ENCODE measurements around the gene TBC1D22A.

The TBC1D22A gene

DNA sequence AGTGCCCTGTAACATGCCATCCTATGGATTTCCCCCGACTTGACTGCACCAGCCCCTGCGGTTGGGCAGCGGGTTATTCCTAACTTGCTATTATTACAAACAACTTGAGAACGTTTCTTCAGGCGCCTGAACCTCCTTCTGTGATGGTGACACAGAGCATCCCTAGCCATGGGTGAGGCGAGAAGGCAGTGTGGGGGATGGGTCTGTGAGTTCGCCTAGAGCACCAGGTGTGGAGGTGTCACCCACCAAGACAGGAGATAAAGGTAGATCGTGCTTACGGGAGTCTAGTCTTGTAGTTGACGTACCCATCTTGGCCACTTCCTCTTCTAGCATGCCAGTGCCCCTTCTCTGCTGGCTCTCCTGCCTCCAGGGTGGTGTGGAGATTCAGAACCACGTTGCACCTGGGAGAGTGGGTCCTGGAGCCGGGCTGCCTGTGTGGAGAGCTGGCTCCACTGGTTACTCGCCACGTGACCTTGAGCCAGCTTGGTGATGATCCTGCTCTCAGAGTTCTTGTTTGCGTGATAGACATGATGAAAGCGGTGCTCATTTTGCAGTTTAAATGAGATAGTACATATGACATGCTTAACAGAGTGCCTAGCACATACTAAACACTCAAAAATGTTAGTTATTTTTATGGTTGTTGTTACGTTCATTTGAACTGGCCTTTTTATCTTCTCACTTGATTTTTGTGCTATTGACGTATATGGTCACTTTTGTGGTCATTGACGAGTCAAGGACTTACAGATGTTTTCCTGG, 37.8 kb downstream of the TBC1D22A start:
- H3K27me3 ChIP-seq (replicated peaks; ENCODE audit: control insufficient read depth, insufficient read depth, low read length), result no peaks in the 10 kb centered on the region
- H3K4me3 ChIP-seq (ENCODE audit: low read length), result no peak overlapping the region
- peaks cover 34% of the 10 kb centered on the region for H3K36me3 ChIP-seq (ENCODE audit: control insufficient read depth, insufficient read depth, low read length, severe bottlenecking)
- H3K9ac ChIP-seq (ENCODE audit: low read length), result no peak overlapping the region
- DNase-seq (ENCODE audit: low read depth), result no peak
- H3K4me1 ChIP-seq (ENCODE audit: control insufficient read depth, insufficient read depth, low read length), result peaks cover 8% of the 10 kb centered on the region
- no peaks in the 10 kb centered on the region for H3K9me3 ChIP-seq (ENCODE audit: control insufficient read depth, low read length)

GRCh38 chr22:46801331-46801811, 38.9 kb downstream of the TBC1D22A start:
- Histone ChIP-seq H3K36me3 (ENCODE audit: control insufficient read depth, insufficient read depth, low read length, severe bottlenecking) (peaks cover 32% of the 10 kb centered on the region), H3K9me3 (ENCODE audit: control insufficient read depth, low read length) (no peaks in the 10 kb centered on the region), H3K9ac (ENCODE audit: low read length) (no peak overlapping the region), H3K4me1 (ENCODE audit: control insufficient read depth, insufficient read depth, low read length) (peaks cover 8% of the 10 kb centered on the region), H3K27me3 (replicated peaks; ENCODE audit: control insufficient read depth, insufficient read depth, low read length) (no peaks in the 10 kb centered on the region), H3K4me3 (ENCODE audit: low read length) (no peak overlapping the region)
- no peak for DNase-seq (ENCODE audit: low read depth)

DNA sequence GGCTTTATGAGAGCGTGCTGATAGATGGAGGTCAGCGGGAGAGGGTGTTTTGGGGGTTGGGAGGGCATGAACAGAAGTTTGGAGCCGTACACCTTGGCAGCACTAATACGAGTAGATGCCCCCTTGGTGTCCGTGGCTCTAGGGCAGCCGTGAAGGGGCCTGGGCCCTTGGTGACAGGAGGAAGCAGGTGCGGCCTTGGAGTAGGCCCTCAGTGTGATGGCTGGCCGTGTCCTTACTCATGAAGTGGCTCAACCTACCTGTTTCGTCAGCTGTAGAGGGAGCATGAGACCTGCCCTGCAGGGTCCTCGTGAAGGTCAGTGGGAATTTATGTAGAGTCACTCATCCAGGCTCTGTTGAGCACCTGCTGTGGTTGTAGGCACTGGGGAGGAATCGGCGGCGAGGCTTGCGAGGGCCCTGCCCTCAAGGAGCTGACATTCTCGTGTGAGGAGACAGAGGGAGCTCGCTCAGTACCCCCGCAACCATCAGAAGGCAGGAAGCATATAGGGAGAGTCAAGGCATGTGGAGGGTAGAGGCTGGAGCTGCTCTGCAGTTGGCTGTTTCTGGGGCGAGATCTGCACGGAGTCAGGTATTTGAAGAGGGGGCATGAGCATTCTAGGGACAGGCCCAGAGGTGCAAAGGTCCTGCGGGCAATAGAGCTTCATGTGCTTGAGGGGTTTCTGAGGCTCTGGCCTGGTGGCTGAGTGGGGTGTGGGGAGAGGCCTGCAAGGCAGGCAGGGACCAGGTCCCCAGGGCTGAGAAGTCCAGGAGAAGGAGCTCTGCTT, 39.6 kb downstream of the TBC1D22A start:
- H3K9me3 ChIP-seq (ENCODE audit: control insufficient read depth, low read length), result no peaks in the 10 kb centered on the region
- no peak overlapping the region for H3K9ac ChIP-seq (ENCODE audit: low read length)
- no peak for DNase-seq (ENCODE audit: low read depth)
- peaks cover 32% of the 10 kb centered on the region for H3K36me3 ChIP-seq (ENCODE audit: control insufficient read depth, insufficient read depth, low read length, severe bottlenecking)
- H3K4me3 ChIP-seq (ENCODE audit: low read length), result no peak overlapping the region
- H3K4me1 ChIP-seq (ENCODE audit: control insufficient read depth, insufficient read depth, low read length), result peaks cover 8% of the 10 kb centered on the region
- H3K27me3 ChIP-seq (replicated peaks; ENCODE audit: control insufficient read depth, insufficient read depth, low read length), result no peaks in the 10 kb centered on the region

GRCh38 chr22:46802608-46803027, 40.2 kb downstream of the TBC1D22A start:
- Histone ChIP-seq H3K4me1 (ENCODE audit: control insufficient read depth, insufficient read depth, low read length) (peaks cover 8% of the 10 kb centered on the region), H3K4me3 (ENCODE audit: low read length) (no peak overlapping the region), H3K9ac (ENCODE audit: low read length) (no peak overlapping the region), H3K27me3 (replicated peaks; ENCODE audit: control insufficient read depth, insufficient read depth, low read length) (no peaks in the 10 kb centered on the region), H3K36me3 (ENCODE audit: control insufficient read depth, insufficient read depth, low read length, severe bottlenecking) (peaks cover 28% of the 10 kb centered on the region), H3K9me3 (ENCODE audit: control insufficient read depth, low read length) (no peaks in the 10 kb centered on the region)
- no peak for DNase-seq (ENCODE audit: low read depth)

DNA sequence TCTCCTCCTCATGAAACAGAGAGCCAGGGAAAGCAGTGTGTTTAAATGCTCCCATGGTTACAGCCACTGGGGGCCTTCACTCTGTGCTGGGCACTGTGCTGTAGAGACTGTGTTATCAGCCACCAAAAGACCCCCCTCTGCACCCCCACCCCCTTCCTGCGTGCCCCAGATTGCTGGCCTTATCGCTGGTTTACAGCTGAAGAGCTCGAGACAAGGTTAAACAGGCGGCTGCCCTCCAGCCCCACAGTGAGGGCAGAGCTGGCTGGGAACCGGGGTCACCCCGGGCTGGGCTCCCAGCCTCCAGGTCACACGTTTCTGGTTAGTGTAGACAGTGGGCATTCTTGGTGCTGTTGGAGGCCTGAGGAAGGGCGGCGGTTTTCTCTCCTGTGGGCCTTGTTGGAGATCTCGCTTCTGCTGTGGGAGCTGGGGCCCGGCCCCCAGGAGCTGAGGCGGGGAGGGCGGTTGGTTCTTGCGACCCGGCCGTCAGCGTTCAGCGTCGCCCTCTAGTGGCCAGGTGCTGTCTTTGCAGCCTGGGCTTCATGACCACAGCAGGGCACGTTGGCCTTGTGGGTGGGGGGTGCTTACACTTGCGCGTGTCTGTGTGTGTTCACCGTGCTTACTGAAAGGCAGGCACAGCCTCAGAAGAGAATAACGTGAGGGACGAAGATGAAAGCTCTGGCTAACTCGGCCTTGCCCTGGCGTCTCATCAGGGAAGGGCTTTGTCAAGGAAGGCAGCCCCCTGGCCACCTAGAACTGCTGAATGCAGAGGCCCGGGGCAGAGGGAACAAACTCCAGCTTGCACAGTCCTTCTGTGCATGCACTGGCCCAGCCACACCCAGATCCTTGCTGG, 40.8 kb downstream of the TBC1D22A start:
- H3K27me3 ChIP-seq (replicated peaks; ENCODE audit: control insufficient read depth, insufficient read depth, low read length), result no peaks in the 10 kb centered on the region
- H3K36me3 ChIP-seq (ENCODE audit: control insufficient read depth, insufficient read depth, low read length, severe bottlenecking), result peaks cover 27% of the 10 kb centered on the region
- peaks cover 8% of the 10 kb centered on the region for H3K4me1 ChIP-seq (ENCODE audit: control insufficient read depth, insufficient read depth, low read length)
- no peaks in the 10 kb centered on the region for H3K9me3 ChIP-seq (ENCODE audit: control insufficient read depth, low read length)
- no peak overlapping the region for H3K9ac ChIP-seq (ENCODE audit: low read length)
- no peak overlapping the region for H3K4me3 ChIP-seq (ENCODE audit: low read length)
- DNase-seq (ENCODE audit: low read depth), result peak; percentile 32

- no peak for DNase-seq (ENCODE audit: low read depth)
- peaks cover 3% of the 10 kb centered on the region for H3K4me1 ChIP-seq (ENCODE audit: control insufficient read depth, insufficient read depth, low read length)
- H3K4me3 ChIP-seq (ENCODE audit: low read length), result no peak overlapping the region
- no peaks in the 10 kb centered on the region for H3K27me3 ChIP-seq (replicated peaks; ENCODE audit: control insufficient read depth, insufficient read depth, low read length)
- no peak overlapping the region for H3K9ac ChIP-seq (ENCODE audit: low read length)
- peaks cover 27% of the 10 kb centered on the region for H3K36me3 ChIP-seq (ENCODE audit: control insufficient read depth, insufficient read depth, low read length, severe bottlenecking)
- H3K9me3 ChIP-seq (ENCODE audit: control insufficient read depth, low read length), result no peaks in the 10 kb centered on the region
Measured at GRCh38 chr22:46803936-46804335, 41.5 kb downstream of the TBC1D22A start.

GRCh38 chr22:46806794-46807193, 44.3 kb downstream of the TBC1D22A start:
- peaks cover 5% of the 10 kb centered on the region for H3K36me3 ChIP-seq (ENCODE audit: control insufficient read depth, insufficient read depth, low read length, severe bottlenecking)
- H3K27me3 ChIP-seq (replicated peaks; ENCODE audit: control insufficient read depth, insufficient read depth, low read length), result no peaks in the 10 kb centered on the region
- no peaks in the 10 kb centered on the region for H3K9me3 ChIP-seq (ENCODE audit: control insufficient read depth, low read length)
- DNase-seq (ENCODE audit: low read depth), result no peak
- no peak overlapping the region for H3K9ac ChIP-seq (ENCODE audit: low read length)
- H3K4me1 ChIP-seq (ENCODE audit: control insufficient read depth, insufficient read depth, low read length), result no peaks in the 10 kb centered on the region
- no peak overlapping the region for H3K4me3 ChIP-seq (ENCODE audit: low read length)

GRCh38 chr22:46807458-46807857, 45.0 kb downstream of the TBC1D22A start:
- DNase-seq (ENCODE audit: low read depth), result no peak
- no peaks in the 10 kb centered on the region for H3K4me1 ChIP-seq (ENCODE audit: control insufficient read depth, insufficient read depth, low read length)
- peaks cover 5% of the 10 kb centered on the region for H3K36me3 ChIP-seq (ENCODE audit: control insufficient read depth, insufficient read depth, low read length, severe bottlenecking)
- no peaks in the 10 kb centered on the region for H3K9me3 ChIP-seq (ENCODE audit: control insufficient read depth, low read length)
- H3K4me3 ChIP-seq (ENCODE audit: low read length), result no peak overlapping the region
- no peak overlapping the region for H3K9ac ChIP-seq (ENCODE audit: low read length)
- H3K27me3 ChIP-seq (replicated peaks; ENCODE audit: control insufficient read depth, insufficient read depth, low read length), result no peaks in the 10 kb centered on the region

DNA sequence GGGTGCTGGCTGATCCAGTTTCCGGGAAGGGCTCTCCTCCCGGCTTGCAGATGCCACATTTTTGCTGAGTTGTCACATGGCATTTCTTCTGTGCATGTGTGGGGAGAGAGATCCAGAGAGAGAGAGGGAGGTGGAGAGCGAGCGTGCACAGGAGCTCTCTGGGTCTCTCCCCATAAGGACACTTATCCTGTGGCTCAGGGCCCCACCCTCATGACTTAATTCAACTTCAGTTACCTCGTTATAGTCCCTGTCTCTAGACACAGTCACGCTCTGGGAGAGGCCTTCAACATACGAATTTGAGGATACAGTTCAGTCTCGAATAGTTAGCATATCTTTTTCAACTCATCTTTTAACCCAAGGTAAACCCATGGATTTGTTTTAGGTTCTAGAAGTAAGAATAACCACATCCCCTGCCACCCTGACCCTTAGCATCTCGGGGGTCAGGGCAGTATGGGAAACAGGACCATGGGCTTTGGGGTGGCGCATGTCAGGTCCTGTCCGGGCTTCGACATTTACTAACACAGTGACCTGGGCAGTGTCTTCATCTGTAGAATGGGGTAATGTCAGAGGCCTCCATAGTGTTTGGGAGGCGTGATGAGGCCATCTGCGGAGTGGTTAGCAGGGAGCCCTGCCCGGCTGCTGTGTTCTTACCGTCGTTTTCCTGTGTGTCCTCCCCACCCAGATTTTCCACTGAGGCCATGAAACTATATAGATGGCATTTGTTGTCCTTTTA, 46.9 kb downstream of the TBC1D22A start:
- no peak for DNase-seq (ENCODE audit: low read depth)
- H3K4me3 ChIP-seq (ENCODE audit: low read length), result no peak overlapping the region
- H3K9ac ChIP-seq (ENCODE audit: low read length), result no peak overlapping the region
- no peaks in the 10 kb centered on the region for H3K4me1 ChIP-seq (ENCODE audit: control insufficient read depth, insufficient read depth, low read length)
- peaks cover 5% of the 10 kb centered on the region for H3K36me3 ChIP-seq (ENCODE audit: control insufficient read depth, insufficient read depth, low read length, severe bottlenecking)
- no peaks in the 10 kb centered on the region for H3K27me3 ChIP-seq (replicated peaks; ENCODE audit: control insufficient read depth, insufficient read depth, low read length)
- no peaks in the 10 kb centered on the region for H3K9me3 ChIP-seq (ENCODE audit: control insufficient read depth, low read length)

- no peaks in the 10 kb centered on the region for H3K36me3 ChIP-seq (ENCODE audit: control insufficient read depth, insufficient read depth, low read length, severe bottlenecking)
- DNase-seq (ENCODE audit: low read depth), result no peak
- peaks cover under 1% of the 10 kb centered on the region for H3K4me1 ChIP-seq (ENCODE audit: control insufficient read depth, insufficient read depth, low read length)
Measured at GRCh38 chr22:46810856-46811786, 48.7 kb downstream of the TBC1D22A start.

More at GRCh38 chr22:46810856-46811786, 48.7 kb downstream of the TBC1D22A start:
- Histone ChIP-seq H3K27me3 (replicated peaks; ENCODE audit: control insufficient read depth, insufficient read depth, low read length) (no peaks in the 10 kb centered on the region), H3K4me3 (ENCODE audit: low read length) (no peak overlapping the region), H3K9me3 (ENCODE audit: control insufficient read depth, low read length) (no peaks in the 10 kb centered on the region), H3K9ac (ENCODE audit: low read length) (no peak overlapping the region)

All from adipocyte (in vitro differentiated cells).